GM11168 (cell line): Measurements from ENCODE around the gene GAB2.
"Not testable (repeated sequence)": the region's sequence is repeated elsewhere in the genome, so short reads cannot be mapped to it uniquely, and the experiment has no call there.

Experiments used
- in situ Hi-C: fragments of 300-500 bp; cut with MboI; formaldehyde crosslinking; loops from one replicate; pipeline ENCODE4 v1.12.0; 2022; ENCODE audit warnings: low sequenced_read_pairs; ENCODE audit not compliant: unreplicated experiment

The GAB2 gene

GRCh38 chr11:78374917-78375316 lies 42.7 kb downstream of the GAB2 start:
- in situ Hi-C loops, result no loop called here

- in situ Hi-C loops, result no loop called here
Measured at GRCh38 chr11:78373689-78374088, 43.9 kb downstream of the GAB2 start.

GRCh38 chr11:78372114-78372768 lies 45.4 kb downstream of the GAB2 start:
- in situ Hi-C loops, result no loop called here

GRCh38 chr11:78371221-78371891 lies 46.3 kb downstream of the GAB2 start:
- in situ Hi-C loops, result no loop called here

GRCh38 chr11:78370406-78371172 lies 47.0 kb downstream of the GAB2 start:
- in situ Hi-C loops, result no loop called here

GRCh38 chr11:78365381-78365792 lies 52.2 kb downstream of the GAB2 start:
- in situ Hi-C loops, result no loop called here

GRCh38 chr11:78364128-78364751 lies 53.4 kb downstream of the GAB2 start:
- in situ Hi-C loops, result no loop called here

- in situ Hi-C loops, result no loop called here
Measured at GRCh38 chr11:78363024-78363619, 54.5 kb downstream of the GAB2 start.

GRCh38 chr11:78361228-78361627 lies 56.4 kb downstream of the GAB2 start:
- in situ Hi-C loops, result no loop called here

- in situ Hi-C loops, result no loop called here
Measured at GRCh38 chr11:78359921-78360320, 57.7 kb downstream of the GAB2 start.

- in situ Hi-C loops, result not testable (repeated sequence)
Measured at GRCh38 chr11:78357924-78358323, 59.7 kb downstream of the GAB2 start.

- in situ Hi-C loops, result not testable (repeated sequence)
Measured at GRCh38 chr11:78357425-78357824, 60.2 kb downstream of the GAB2 start.

- in situ Hi-C loops, result not testable (repeated sequence)
Measured at GRCh38 chr11:78355742-78356141, 61.9 kb downstream of the GAB2 start.

- in situ Hi-C loops, result no loop called here
Measured at GRCh38 chr11:78355309-78355705, 62.3 kb downstream of the GAB2 start.

GRCh38 chr11:78354408-78355308 lies 63.0 kb downstream of the GAB2 start:
- in situ Hi-C loops, result no loop called here

GRCh38 chr11:78351979-78352841 lies 65.4 kb downstream of the GAB2 start:
- in situ Hi-C loops, result no loop called here

GRCh38 chr11:78351193-78351592 lies 66.4 kb downstream of the GAB2 start:
- in situ Hi-C loops, result no loop called here

GRCh38 chr11:78350646-78351165 lies 66.9 kb downstream of the GAB2 start:
- in situ Hi-C loops, result no loop called here
